Cardiac muscle cell (in vitro differentiated cells and primary cell): ENCODE results near the gene CASP8. TPM values are rescaled to one million over a fixed set of nuclear protein-coding genes. Genes with fewer than 3 reads are reported as not detected.

ENCODE experiments used
- DNase-seq, 2 donors: peaks; one replicate each; pipeline versions ENCODE4 v3.0.0 to v3.0.0-alpha.2; 2010 to 2017; ENCODE audit warnings: low read depth in 1 of 2, low spot score in 1 of 2
- H3K27ac ChIP-seq: fragments of 200-600 bp; sonication (generic); 2 replicates; pipeline ENCODE4 v1.5.1; 2016
- H3K27me3 ChIP-seq: fragments of 200-600 bp; sonication (generic); 2 replicates; pipeline ENCODE4 v1.6.0; 2016; ENCODE audit warnings: control low read depth
- H3K36me3 ChIP-seq: fragments of 200-600 bp; sonication (generic); 2 replicates; pipeline ENCODE4 v1.5.1; 2016; ENCODE audit warnings: control low read depth
- H3K4me1 ChIP-seq: fragments of 200-600 bp; sonication (generic); 2 replicates; pipeline ENCODE4 v1.8.1; 2017; ENCODE audit warnings: low read depth, mild to moderate bottlenecking, mixed run types
- H3K4me3 ChIP-seq: fragments of 200-600 bp; sonication (generic); 2 replicates; pipeline ENCODE4 v1.5.1; 2016; ENCODE audit warnings: mild to moderate bottlenecking
- H3K9me3 ChIP-seq: fragments of 200-600 bp; sonication (generic); 2 replicates; pipeline ENCODE4 v1.5.1; 2017; ENCODE audit warnings: low read depth, mild to moderate bottlenecking, control low read depth
- polyA plus RNA-seq: library from polyadenylated mRNA; unstranded; fragments of >200 nt; fragmentation: Nextera tagmentation; extraction: Ambion mirVana; gene quantifications from 2 replicates; pipeline ENCODE4 v1.2.1, GENCODE V29; 2016
- total RNA-seq: library from RNA; depleted of rRNA; stranded (reverse); fragments of >200 nt; gene quantifications from 2 replicates; pipeline ENCODE4 v1.2.3, GENCODE V29; 2016
- TF ChIP-seq, protein P1 (sequence below): IDR thresholded peaks from 2 replicates; pipeline ENCODE4 v1.5.1; 2012; ENCODE audit warnings: low read depth, mild to moderate bottlenecking, low read length

The CASP8 gene
- total and polyA plus RNA-seq, 2 experiments from 2014 or later = 0.13 to 0.18 TPM

DNA sequence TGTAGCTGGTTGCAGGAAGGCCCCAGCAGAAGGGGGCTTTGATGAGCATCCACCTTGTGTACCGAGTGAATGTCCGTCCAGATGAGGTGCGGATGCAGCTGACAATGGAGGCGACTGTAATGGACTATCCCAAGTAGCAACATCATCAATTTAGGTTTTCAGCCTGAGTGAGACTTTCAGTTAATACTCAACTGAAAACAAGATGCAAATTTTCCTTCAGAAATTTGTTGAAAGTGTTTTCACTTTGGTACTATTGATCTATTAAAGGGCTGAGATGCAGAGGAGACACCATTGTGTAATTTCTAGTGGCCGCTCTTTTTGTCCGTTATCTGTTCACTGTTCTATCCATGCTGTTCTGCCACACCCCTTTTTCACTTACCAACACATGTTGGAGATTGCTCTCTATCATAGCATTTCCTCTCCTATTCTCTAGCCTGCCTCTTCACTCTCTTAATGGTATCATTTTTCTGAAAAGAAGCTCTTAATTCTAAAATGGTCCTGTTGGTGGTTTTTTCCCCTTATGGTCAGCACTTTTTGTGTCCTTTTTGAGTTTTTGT is 12.0 kb upstream of the CASP8 start:
- H3K4me3 ChIP-seq = no peak overlapping the region

DNA sequence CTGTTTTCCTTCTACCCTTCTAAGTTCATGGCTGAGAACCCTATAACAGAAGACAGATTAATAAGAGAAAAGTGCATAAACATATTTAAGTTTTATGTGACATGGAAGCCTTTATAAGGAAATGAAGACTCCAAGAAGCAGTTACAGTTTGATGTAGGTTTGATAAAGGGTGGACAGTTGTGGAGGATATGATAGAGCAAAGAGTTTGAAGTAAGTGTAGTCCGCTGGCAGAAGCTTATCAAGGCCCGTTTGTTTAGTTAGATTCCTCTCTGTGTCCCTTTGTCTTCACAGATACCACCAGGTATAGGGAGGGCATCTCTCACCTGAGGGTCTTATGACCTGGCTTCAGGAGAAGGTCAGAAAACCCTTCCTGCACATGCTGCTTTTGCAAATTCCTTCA is 10.4 kb upstream of the CASP8 start:
- TF ChIP-seq, protein P1, sequence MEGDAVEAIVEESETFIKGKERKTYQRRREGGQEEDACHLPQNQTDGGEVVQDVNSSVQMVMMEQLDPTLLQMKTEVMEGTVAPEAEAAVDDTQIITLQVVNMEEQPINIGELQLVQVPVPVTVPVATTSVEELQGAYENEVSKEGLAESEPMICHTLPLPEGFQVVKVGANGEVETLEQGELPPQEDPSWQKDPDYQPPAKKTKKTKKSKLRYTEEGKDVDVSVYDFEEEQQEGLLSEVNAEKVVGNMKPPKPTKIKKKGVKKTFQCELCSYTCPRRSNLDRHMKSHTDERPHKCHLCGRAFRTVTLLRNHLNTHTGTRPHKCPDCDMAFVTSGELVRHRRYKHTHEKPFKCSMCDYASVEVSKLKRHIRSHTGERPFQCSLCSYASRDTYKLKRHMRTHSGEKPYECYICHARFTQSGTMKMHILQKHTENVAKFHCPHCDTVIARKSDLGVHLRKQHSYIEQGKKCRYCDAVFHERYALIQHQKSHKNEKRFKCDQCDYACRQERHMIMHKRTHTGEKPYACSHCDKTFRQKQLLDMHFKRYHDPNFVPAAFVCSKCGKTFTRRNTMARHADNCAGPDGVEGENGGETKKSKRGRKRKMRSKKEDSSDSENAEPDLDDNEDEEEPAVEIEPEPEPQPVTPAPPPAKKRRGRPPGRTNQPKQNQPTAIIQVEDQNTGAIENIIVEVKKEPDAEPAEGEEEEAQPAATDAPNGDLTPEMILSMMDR = no peak
- H3K4me1 ChIP-seq = peaks cover 3% of the 10 kb centered on the region
- H3K27ac ChIP-seq = no peak overlapping the region
- no peaks in the 10 kb centered on the region for H3K27me3 ChIP-seq
- no peak for DNase-seq
- no peaks in the 10 kb centered on the region for H3K36me3 ChIP-seq
- no peak overlapping the region for H3K4me3 ChIP-seq
- no peaks in the 10 kb centered on the region for H3K9me3 ChIP-seq

More for the DNA sequence above, 12.0 kb upstream of the CASP8 start:
- Histone ChIP-seq H3K36me3 (no peaks in the 10 kb centered on the region), H3K4me1 (no peaks in the 10 kb centered on the region), H3K27me3 (no peaks in the 10 kb centered on the region), H3K9me3 (no peaks in the 10 kb centered on the region), H3K27ac (no peak overlapping the region)
- TF ChIP-seq, protein P1 = no peak
- no peak for DNase-seq

DNA sequence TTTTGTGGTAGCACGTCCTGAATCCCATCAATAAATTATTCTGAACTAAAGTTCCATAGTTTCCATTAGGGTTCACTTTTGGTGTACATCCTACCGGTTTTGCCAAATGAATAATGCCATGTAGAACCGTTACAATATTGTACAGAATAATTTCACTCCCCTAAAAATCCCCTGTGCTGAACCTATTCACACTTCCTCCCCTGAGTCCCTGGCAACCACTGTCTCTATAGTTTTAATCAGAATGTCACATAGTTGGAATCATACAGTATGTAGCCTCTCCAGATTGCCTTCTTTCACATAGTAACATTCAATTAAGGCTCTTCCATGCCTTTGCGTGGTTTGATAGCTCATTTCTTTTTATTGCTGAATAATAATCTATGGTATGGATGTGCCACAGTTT is 9.6 kb upstream of the CASP8 start:
- H3K27ac ChIP-seq = no peak overlapping the region
- H3K36me3 ChIP-seq = no peaks in the 10 kb centered on the region
- TF ChIP-seq, protein P1 = no peak
- no peaks in the 10 kb centered on the region for H3K27me3 ChIP-seq
- H3K4me1 ChIP-seq = peaks cover 3% of the 10 kb centered on the region
- H3K9me3 ChIP-seq = no peaks in the 10 kb centered on the region
- H3K4me3 ChIP-seq = no peak overlapping the region
- DNase-seq = no peak

DNA sequence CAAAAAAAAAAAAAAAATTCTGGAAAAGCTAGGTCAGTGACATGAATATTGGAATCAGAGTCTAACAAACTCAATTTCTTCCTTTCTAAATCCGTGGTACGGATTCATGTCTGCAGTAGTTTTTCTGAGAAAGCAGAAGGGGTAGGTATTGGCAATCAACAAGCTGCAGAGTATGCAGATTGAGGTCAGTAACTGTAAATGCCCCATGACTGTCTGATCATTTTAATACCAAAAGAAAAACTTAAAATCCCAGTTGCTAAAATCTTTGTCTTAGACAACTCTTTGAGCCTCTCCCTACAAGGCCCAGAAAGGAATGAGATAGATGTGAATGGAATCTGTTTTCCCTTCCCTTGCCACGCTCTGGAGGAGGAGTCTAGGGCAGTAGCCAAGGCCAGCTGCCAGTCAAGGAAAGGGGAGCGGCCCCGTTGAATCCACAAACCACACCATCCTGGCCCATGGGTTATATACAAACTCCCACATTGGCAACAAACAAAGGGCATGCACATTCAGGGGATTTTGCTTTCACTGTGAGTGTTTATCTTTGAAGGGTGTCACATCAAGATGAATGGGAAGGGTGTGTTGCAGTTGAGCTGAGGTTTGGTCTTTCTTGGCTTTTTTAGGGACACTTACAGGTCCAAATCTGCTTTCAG is 6.1 kb upstream of the CASP8 start:
- Histone ChIP-seq H3K4me1 (peaks cover 3% of the 10 kb centered on the region), H3K36me3 (no peaks in the 10 kb centered on the region), H3K4me3 (no peak overlapping the region), H3K27ac (no peak overlapping the region), H3K9me3 (no peaks in the 10 kb centered on the region), H3K27me3 (no peaks in the 10 kb centered on the region)
- peak in 1 of 2 donors; percentile 86 for DNase-seq
- TF ChIP-seq, protein P1 = no peak

DNA sequence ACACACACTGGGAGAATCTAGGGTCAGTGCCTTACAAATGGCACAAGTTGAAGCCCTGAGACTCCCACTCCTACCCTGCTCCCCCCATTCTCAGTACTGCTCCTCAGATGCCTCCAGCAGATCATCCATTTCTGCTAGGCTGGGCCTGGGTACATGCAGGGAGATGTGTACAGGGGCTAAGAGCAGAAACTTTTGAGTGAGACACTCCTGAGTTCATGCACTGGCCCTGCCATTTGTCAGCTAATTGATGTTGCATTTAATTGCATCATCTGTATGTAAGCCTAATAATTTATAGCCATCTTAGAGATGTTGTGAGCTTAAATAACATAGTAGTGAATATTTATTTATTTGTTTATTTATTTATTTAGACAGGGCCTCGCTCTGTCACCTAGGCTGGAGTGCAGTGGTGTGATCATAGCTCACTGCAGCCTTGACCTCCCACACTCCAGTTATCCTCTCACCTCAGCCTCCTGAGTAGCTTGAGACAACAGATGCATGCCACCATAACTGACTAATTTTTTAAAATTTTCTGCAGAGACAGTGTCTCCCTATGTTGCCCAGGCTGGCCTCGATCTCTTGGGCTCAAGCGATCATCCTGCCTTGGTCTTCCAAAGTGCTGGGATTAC is 4.8 kb upstream of the CASP8 start:
- Histone ChIP-seq H3K4me3 (no peak overlapping the region), H3K9me3 (no peaks in the 10 kb centered on the region), H3K27ac (no peak overlapping the region), H3K27me3 (no peaks in the 10 kb centered on the region), H3K36me3 (no peaks in the 10 kb centered on the region), H3K4me1 (peaks cover 3% of the 10 kb centered on the region)
- no peak for DNase-seq
- TF ChIP-seq, protein P1 = no peak
